Calu3 (cell line): Measurements from ENCODE around the gene FOXA3. TPM values are rescaled to one million over a fixed set of nuclear protein-coding genes. Genes with fewer than 3 reads are reported as not detected.

Source experiments
- BruUV-seq: library from RNA; stranded (reverse); fragments of 400-500 nt; replicated peaks from 2 replicates; lab custom pipeline; 2021; lab: Mats Ljungman, UMichigan
- CTCF ChIA-PET: fragments of 300-600 bp; sonication (Branson Sonifier 250); formaldehyde crosslinking; loops from one replicate; lab custom pipeline; 2022; ENCODE audit warnings: antibody characterized with exemption; lab: Charles Lee
- DNase-seq: peaks from one replicate; pipeline ENCODE4 v3.0.0; 2022
- H3K27ac Mint-ChIP-seq: one replicate; pipeline ENCODE4 v1.8.0; 2022; ENCODE audit warnings: mixed read lengths; ENCODE audit not compliant: unreplicated experiment
- H3K27me3 Mint-ChIP-seq: one replicate; pipeline ENCODE4 v1.8.0; 2022; ENCODE audit warnings: mixed read lengths; ENCODE audit not compliant: unreplicated experiment
- H3K36me3 Mint-ChIP-seq: one replicate; pipeline ENCODE4 v1.8.0; 2022; ENCODE audit warnings: mild to moderate bottlenecking, moderate library complexity, mixed read lengths; ENCODE audit not compliant: insufficient read depth, unreplicated experiment
- H3K4me1 Mint-ChIP-seq: one replicate; pipeline ENCODE4 v1.8.0; 2022; ENCODE audit warnings: mild to moderate bottlenecking, low read depth, mixed read lengths; ENCODE audit not compliant: unreplicated experiment
- H3K4me3 Mint-ChIP-seq: one replicate; pipeline ENCODE4 v1.8.0; 2022; ENCODE audit warnings: mild to moderate bottlenecking, low read depth, moderate library complexity, mixed read lengths; ENCODE audit not compliant: unreplicated experiment
- H3K9me3 Mint-ChIP-seq: one replicate; pipeline ENCODE4 v1.8.0; 2022; ENCODE audit warnings: low read depth, mixed read lengths; ENCODE audit not compliant: unreplicated experiment
- intact Hi-C: fragments of 100-400 bp; cut with micrococcal nuclease; formaldehyde crosslinking; loops from one replicate; pipeline ENCODE4 v1.10.0; 2022; ENCODE audit not compliant: unreplicated experiment
- total RNA-seq: library from RNA; stranded (reverse); gene quantifications from 2 replicates; pipeline ENCODE4 v1.2.3, GENCODE V29; 2022
- TF ChIP-seq, protein P1 (sequence below): fragments of 200-600 bp; IDR thresholded peaks from one replicate; pipeline ENCODE4 v1.8.0; 2022; ENCODE audit warnings: antibody characterized with exemption; ENCODE audit not compliant: unreplicated experiment

The FOXA3 gene
- total RNA-seq, 1 experiment from 2014 or later = 12.1 TPM

GRCh38 chr19:45816236-45817009 is 47.7 kb upstream of the FOXA3 start:
- TF ChIP-seq, protein P1, sequence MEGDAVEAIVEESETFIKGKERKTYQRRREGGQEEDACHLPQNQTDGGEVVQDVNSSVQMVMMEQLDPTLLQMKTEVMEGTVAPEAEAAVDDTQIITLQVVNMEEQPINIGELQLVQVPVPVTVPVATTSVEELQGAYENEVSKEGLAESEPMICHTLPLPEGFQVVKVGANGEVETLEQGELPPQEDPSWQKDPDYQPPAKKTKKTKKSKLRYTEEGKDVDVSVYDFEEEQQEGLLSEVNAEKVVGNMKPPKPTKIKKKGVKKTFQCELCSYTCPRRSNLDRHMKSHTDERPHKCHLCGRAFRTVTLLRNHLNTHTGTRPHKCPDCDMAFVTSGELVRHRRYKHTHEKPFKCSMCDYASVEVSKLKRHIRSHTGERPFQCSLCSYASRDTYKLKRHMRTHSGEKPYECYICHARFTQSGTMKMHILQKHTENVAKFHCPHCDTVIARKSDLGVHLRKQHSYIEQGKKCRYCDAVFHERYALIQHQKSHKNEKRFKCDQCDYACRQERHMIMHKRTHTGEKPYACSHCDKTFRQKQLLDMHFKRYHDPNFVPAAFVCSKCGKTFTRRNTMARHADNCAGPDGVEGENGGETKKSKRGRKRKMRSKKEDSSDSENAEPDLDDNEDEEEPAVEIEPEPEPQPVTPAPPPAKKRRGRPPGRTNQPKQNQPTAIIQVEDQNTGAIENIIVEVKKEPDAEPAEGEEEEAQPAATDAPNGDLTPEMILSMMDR = no peak
- Mint-ChIP-seq H3K4me1 (no peaks in the 10 kb centered on the region), H3K4me3 (no peak overlapping the region), H3K27me3 (no peaks in the 10 kb centered on the region), H3K9me3 (no peaks in the 10 kb centered on the region), H3K27ac (no peak overlapping the region), H3K36me3 (peaks cover 65% of the 10 kb centered on the region)
- CTCF ChIA-PET = interaction anchor here (0.5 to 1.4 kb wide), 28 partner anchors 10 to 791 kb away, joined by 3 to 18 read pairs (median 5); partner anchors contain the start of genes CCDC61, DMWD, FOXA3 and IRF2BP1
- no peak for DNase-seq
- BruUV-seq = no TSS peak
- intact Hi-C loops = loop anchor here (1.0 kb wide), 1 partner anchor 66 kb away; no protein-coding TSS in a partner anchor

DNA sequence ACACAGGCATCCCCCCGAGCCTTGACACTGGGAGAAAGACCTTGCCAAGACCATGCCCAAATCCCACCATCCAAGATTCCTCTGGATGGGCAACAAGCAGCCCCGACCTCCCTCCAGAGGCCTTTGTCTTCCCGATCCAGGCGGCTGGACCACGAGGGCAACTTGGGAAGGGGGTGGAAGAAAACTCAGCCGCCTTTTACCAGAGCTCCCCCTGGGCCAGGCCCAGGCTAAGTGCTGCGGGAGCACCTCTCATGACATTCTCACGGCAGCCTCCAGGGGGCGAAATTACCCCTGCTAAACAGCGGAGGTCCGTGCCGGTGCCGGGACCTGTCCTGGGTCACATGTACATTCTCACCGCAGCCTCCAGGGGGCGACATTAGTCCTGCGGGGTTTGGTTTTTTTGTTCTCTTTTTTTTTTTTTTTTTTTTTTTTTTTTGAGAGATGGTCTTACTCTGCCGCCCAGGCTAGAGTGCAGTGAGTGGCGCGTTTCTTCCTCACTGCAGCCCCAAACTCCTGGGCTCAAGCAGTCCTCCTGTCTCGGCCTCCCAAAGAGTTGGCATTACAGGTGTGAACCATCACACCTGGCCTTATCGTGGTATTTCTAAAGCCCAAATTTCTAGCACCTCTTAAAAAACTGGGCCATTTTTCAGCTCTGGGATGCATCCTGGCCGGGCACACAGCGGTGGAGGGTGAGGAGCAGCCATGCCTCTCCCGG is 47.0 kb upstream of the FOXA3 start:
- no TSS peak for BruUV-seq
- CTCF ChIA-PET = interaction anchor here (0.5 to 1.4 kb wide), 27 partner anchors 9 to 792 kb away, joined by 3 to 18 read pairs (median 5); partner anchors contain the start of genes CCDC61, DMWD, FOXA3 and IRF2BP1
- H3K27ac Mint-ChIP-seq = no peak overlapping the region

GRCh38 chr19:45817725-45818301 is 46.3 kb upstream of the FOXA3 start:
- no peak overlapping the region for H3K27ac Mint-ChIP-seq
- TF ChIP-seq, protein P1 = no peak
- BruUV-seq = no TSS peak
- CTCF ChIA-PET = interaction anchor here (0.8 to 1.4 kb wide), 2 partner anchors 49 to 65 kb away, joined by 3 to 18 read pairs; partner anchors contain the start of gene SIX5
- H3K27me3 Mint-ChIP-seq = no peaks in the 10 kb centered on the region
- H3K4me1 Mint-ChIP-seq = no peaks in the 10 kb centered on the region
- H3K36me3 Mint-ChIP-seq = peaks cover 58% of the 10 kb centered on the region
- intact Hi-C loops = loop anchor here (1.0 kb wide), 1 partner anchor 64 kb away; no protein-coding TSS in a partner anchor
- no peaks in the 10 kb centered on the region for H3K9me3 Mint-ChIP-seq
- DNase-seq = no peak
- H3K4me3 Mint-ChIP-seq = no peak overlapping the region

More for the DNA sequence above, 47.0 kb upstream of the FOXA3 start:
- H3K4me3 Mint-ChIP-seq = no peak overlapping the region
- TF ChIP-seq, protein P1 = peak; percentile 97
- intact Hi-C loops = loop anchor here (1.0 kb wide), 1 partner anchor 65 kb away; no protein-coding TSS in a partner anchor
- DNase-seq = peak; percentile 98
- H3K4me1 Mint-ChIP-seq = no peaks in the 10 kb centered on the region
- H3K9me3 Mint-ChIP-seq = no peaks in the 10 kb centered on the region
- H3K36me3 Mint-ChIP-seq = peaks cover 63% of the 10 kb centered on the region
- no peaks in the 10 kb centered on the region for H3K27me3 Mint-ChIP-seq

DNA sequence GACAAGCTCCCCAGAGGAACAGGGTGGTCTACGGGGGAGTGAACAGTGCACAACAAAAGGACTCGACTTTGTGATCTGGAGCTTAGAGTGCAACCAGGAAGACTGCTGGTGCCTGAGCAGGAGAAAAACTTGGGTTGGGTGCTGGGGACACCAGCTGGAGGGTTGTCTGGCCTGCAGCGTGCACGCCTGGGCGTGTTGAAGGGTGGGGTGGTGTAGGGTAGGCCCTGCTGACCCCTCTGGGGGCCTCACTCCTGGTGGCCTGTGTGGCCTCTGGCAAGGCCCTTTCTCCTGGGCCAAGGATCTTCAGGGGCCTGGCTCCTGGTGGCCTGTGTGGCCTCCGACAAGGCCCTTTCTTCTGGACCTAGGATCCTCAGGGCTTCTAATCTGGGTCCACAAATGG is 44.4 kb upstream of the FOXA3 start:
- H3K27ac Mint-ChIP-seq = peak overlapping the region; percentile 83
- H3K27me3 Mint-ChIP-seq = no peaks in the 10 kb centered on the region
- H3K36me3 Mint-ChIP-seq = peaks cover 58% of the 10 kb centered on the region
- no peaks in the 10 kb centered on the region for H3K9me3 Mint-ChIP-seq
- CTCF ChIA-PET = no interaction called here
- DNase-seq = no peak
- no peak overlapping the region for H3K4me3 Mint-ChIP-seq
- intact Hi-C loops = no loop called here
- TF ChIP-seq, protein P1 = no peak
- no TSS peak for BruUV-seq
- no peaks in the 10 kb centered on the region for H3K4me1 Mint-ChIP-seq
